ENCODE measurements around the gene NTNG2.

The NTNG2 gene

DNA sequence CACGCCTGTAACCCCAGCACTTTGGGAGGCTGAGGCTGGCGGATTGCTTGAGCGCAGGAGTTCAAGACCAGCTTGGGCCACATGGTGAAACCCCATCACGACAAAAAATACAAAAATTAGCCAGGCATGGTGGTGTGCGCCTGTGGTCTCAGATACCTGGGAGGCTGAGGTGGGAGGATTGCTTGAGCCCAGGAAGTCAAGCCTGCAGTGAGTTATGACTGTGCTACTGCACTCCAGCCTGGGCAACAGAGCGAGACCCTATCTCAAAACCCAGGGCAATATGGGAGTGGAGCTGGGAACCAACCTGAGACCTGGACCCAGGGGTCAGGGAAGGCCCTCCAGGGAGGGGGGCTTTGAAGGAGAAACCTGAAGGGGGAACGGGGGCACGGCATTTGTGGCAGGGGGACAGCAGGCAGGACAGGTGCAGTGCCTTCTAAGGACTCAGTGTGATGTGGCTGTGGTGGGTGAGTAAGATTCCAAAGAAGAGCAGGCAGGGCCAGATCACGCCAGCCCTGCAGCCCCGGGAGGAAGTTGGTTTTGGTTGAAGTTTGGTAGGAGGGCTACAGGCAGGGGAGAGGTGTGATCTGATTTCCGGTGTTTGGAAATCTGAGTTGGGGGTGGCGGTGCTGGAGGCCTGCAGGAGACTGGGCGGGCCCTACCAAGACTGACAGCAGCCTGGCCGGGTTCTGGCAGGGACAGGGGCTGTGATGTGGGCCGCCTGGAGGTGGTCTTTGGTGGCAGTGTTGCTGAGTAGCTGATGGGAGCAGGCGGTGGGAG lies 46.2 kb downstream of the NTNG2 start:
- no peak for DNase-seq

GRCh38 chr9:132209228-132209627 lies 47.4 kb downstream of the NTNG2 start:
- no peak for DNase-seq

DNA sequence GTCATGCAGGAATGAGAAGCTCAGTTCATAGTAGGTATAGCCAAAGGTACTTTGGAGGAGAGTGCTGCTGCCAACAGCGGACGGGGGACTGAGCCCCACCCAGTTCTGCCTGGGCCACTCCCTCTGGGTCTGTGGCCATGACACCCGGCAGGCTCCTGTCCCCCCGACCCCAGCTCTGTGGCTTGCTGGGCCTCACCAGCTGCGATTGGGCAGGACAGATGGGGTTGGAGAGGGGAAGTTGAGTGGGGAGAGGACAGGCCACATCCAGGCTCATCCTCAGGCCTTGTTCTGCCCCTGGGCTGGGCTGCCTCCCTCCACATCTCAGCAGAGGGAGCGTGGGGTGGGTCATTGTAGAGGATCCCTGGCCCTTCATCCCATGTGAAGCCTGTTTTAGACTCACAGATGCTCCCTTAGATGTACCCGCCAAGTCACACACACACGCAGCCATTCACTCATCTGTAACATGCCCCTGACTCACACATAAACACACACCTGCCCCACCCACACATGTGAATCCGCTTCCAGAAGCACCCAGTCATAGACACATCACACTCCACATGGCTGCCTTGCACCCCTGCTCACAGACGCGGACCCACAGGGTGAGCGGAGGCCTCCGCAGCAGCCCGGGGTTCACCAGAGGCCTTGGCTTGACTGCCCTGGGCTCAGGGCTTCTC lies 48.8 kb downstream of the NTNG2 start:
- peak in 1 of 2 donors; percentile 34 for DNase-seq

- no peak for DNase-seq
Observed at GRCh38 chr9:132211570-132211969, 49.7 kb downstream of the NTNG2 start.

GRCh38 chr9:132214027-132214622 lies 52.3 kb downstream of the NTNG2 start:
- DNase-seq: peak; percentile 72 to 79

DNA sequence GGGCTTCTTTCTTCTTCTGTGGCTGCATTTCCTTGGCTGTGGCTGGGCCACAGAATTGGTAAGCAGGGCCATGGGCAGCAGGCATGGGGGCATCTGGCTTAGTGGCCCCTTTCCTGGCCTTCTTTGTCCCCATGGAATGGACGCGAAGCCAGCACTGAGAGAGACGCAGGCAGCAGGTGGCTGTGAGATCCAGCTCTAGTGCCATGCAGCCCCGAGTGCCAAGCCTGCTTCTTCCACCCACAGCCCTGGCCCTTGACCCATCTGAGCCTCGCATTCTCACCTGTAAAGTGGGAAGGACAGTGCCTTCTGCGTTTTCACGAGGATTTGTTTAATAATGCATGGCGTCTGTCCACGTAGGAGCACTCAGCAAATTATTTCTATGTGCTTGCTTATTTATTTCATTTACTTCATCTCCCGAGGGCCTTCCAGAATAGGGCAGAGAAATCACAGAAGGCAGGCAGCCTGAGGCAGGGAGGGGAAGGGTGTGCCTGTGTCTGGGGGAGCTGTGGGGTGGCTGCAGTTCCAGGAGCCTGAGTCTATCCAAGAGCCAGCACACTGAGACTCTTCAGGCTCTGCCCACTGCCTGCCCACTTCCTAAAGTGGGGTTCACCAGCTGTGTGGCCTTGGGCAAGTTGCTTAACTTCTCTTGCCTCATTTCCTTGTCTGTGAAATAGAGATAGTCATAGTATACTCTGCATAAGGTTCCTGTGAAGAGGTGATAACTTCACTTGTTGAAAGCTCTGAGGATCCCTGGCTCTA lies 55.2 kb downstream of the NTNG2 start:
- DNase-seq: no peak

DNA sequence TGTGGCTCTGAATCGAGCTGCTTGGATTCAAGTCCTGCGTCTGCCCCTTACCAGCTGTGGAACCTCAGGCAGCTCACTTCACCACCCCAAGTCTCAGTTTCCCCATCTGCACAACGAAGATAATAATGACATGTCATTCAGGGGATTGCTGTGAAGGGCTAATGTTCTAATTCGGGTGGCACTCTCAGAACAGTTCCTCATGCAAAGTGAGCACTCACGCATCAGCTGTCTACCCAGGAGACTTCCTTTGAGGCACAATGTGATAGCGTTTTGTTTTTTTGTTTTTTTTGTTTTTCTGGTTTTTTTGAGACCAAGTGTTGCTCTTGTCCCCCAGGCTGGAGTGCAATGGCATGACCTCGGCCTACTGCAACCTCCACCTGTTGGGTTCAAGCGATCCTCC lies 56.4 kb downstream of the NTNG2 start:
- no peak for DNase-seq

DNA sequence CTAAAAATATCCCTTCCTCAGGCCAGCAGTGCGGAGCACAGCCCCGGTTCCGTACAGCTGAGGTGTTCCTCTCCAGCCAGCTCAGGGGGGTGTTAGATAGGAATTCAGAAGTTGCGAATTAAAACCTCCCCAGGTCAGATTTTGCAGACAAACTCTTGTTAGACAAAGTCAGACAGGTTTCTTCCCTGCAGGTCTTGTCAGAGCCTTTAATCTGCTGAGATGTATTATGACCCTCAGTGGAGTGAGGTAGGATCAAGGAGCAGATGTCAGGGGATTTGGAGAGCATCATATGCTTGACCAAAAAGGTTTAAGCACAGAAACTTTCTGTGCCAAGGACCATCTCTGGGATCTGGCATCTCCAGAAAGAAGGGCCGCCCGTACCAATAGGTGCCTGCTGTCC lies 60.1 kb downstream of the NTNG2 start:
- no peak for DNase-seq

- no peak for DNase-seq
Observed at GRCh38 chr9:132224645-132225044, 62.8 kb downstream of the NTNG2 start.

GRCh38 chr9:132226571-132227430 lies 64.9 kb downstream of the NTNG2 start:
- DNase-seq: no peak

GRCh38 chr9:132228062-132228461 lies 66.2 kb downstream of the NTNG2 start:
- DNase-seq: no peak

DNA sequence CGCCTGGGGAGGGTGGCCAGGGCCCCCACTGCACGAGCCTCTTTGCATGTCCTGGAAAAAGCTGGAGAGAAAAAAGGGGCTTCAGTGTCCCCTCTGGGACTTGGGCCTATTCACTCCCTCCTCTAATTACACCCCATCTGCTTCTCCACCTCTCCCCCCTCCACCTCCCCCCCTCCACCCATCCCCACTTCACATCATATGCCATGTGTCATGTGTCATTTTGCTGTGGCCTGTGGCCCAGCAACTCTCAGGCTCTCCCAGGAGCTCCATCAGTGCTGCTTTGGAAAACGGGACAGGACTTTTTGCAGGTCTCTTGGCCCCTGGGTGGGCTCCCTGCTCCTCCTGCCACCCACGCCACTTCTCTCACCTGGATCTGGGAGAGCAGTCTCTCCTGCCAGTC lies 68.7 kb downstream of the NTNG2 start:
- no peak for DNase-seq

DNA sequence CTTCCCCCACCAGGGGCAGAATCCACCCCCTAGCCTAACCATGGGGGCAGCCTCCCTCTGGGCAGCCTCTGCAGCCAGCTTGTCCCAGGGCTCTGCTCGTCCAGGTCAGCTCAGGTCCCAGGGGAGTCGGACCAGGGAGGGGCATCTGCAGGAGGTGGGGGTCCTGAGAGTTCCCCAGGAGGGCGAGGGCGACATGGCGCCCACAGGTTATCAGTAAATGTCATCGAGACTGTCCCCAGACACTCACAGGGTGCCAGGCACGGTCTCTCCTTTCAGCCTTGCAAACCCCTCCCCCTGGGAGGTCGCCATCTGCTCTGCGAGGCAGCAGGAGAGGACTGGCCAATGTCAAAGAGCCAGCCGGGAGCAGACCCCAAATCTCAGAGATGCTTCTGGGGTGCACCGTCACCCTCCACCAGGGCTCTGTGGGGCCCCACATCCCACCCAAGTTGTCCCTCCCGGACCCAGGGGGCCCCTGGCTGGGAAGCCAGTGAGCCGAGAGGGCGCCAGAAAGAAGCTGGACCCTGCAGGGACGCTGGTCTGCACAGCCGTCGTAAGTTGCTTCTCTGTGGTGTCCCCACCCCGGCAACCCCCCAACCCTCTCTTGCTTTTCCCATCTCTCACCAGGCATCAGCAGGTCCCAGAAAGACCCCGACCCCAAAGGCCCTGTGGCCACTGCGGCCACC lies 69.3 kb downstream of the NTNG2 start:
- DNase-seq: no peak

- no peak for DNase-seq
Observed at GRCh38 chr9:132232522-132232921, 70.7 kb downstream of the NTNG2 start.

- DNase-seq: no peak
Observed at GRCh38 chr9:132233138-132233537, 71.3 kb downstream of the NTNG2 start.

- no peak for DNase-seq
Observed at GRCh38 chr9:132234535-132234934, 72.7 kb downstream of the NTNG2 start.

DNA sequence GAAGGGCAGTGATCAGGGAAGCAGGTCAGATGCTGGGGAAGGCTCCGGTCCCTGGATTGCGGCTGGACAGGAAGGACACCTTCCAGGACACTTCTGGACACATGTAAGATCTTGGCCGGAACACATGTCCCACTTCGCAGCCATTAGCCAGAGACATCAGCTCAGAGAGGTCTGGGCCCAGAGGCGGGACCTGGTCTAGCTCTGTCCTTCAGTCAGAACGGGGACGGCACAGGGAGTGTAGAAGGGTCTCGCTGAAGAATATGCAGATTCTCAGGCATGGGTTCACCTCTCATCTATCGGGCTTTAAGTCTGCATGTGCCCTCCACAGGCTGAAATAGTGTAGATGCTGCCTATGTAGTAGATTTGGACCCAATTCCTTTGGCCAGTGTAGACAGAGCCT lies 73.3 kb downstream of the NTNG2 start:
- DNase-seq: no peak

DNA sequence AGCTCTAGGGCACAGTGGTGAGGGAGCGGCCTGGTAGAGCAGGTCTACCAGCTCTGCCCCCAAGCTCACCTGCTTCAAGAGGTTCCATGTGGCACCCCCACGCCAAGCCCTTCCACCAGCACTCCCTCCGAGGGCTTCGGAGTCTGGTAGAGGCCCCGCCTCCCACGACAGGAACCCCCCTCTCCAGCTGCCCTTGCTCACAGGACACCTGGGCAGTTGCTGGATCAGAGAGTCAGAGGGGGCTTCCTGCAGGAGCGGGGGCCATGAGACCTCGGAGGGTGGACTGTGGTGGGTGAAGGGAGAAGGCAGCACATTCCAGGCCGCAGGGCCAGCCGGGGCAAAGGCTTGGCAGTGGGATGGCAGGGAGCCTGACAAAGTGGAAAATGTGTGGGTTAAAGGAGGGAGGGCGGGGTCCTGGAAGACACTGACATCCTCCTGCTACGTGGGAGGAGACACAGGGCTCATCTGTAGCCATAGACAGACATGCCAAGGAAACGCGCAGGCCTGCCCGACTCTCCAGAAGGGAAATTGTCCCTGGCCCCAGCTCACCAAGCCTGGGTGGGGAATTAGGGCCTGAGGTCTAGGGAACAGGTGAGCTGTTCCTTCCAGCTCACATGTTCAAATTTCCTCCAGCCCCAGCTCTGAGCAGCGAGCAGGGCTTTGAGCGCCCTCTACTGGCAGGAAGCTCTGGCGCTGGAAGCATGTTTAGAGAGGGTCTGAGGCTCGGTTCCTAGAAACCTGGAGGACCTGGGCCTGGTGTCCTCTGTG lies 74.2 kb downstream of the NTNG2 start:
- DNase-seq: peak; percentile 24 to 67

DNA sequence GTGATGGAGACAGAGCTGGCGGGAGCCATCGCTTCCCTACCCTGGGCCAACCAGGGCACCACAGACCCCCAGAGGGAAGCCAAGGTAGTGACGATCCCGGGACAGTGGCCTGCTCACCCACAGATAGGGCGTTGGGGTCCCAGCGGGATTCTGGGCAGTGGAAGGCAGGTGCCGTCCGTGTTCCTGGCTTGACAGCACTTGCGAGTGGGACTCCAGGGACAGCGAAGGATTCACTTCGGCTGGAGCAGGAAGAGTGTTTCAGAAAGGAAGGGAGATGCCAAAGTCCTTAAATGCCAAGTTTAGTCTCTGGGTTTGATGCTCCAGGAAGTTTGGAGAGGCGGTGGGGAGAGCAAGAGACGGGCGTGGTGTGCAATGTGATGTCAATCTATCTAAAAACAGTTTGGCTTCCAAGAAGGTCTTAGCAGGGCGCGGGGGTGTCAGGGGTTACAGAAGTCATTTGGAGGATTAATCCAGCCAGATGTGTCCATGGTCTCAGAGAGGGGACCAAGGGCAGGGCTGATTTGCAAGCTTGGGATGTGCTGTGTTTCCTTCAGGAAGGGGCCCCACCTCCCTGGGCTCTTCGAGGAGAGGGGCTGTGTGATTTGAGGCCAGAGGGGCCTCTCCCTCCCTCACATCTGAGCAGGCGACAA lies 74.9 kb downstream of the NTNG2 start:
- no peak for DNase-seq

DNA sequence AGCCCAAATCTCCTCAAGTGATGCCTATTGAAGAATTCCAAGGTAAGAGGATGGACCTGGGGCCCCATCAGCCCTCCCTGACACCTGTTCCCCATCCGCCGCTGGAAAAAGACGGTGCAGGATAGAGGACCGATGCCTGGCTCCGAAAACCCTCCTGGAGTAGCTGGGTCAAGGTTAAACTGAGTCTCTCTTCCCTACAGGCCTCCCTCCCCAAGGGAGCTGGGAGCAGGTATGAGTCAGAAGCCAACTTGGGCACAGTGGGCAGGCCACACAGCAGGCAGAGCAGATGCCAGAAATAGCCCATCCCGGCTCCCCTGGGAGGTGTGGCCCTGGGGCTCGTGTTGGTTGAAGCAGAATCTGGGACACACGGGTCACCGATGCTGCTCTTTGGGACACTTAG lies 75.6 kb downstream of the NTNG2 start:
- DNase-seq: no peak

All from hippocampal formation (tissue), 2 donors.